Measurements from ENCODE around the gene CAPN8.
A peak's percentile ranks its signal among the peaks of the same experiment; 100 is the strongest.

The CAPN8 gene

GRCh38 chr1:223702735-223703667 lies 37.5 kb upstream of the CAPN8 start:
- TF ChIP-seq CEBPB (IDR thresholded peaks at IDR 0.05) (no peak), USF1 (IDR thresholded peaks at IDR 0.05) (no peak), NFIC (IDR thresholded peaks at IDR 0.05) (no peak), YY1 (IDR thresholded peaks at IDR 0.05; ENCODE audit: low read depth) (no peak), REST (IDR thresholded peaks at IDR 0.05; ENCODE audit: low read depth) (no peak), TCF12 (IDR thresholded peaks at IDR 0.05; ENCODE audit: low read depth) (no peak), RAD21 (IDR thresholded peaks at IDR 0.05; ENCODE audit: low read depth) (no peak)

- TF ChIP-seq NFIC (IDR thresholded peaks at IDR 0.05): peak; percentile 12; the same call in 1 of the 2 replicates
- no peak for TF ChIP-seq CREB1 (IDR thresholded peaks at IDR 0.05; ENCODE audit: low read depth)
- TF ChIP-seq FOXM1 (IDR thresholded peaks at IDR 0.05; ENCODE audit: borderline replicate concordance, low read depth): no peak
- peak; percentile 52 for TF ChIP-seq TCF12 (IDR thresholded peaks at IDR 0.05; ENCODE audit: low read depth)
- no peak for TF ChIP-seq REST (IDR thresholded peaks at IDR 0.05; ENCODE audit: low read depth)
- no peak for TF ChIP-seq RAD21 (IDR thresholded peaks at IDR 0.05; ENCODE audit: low read depth)
- TF ChIP-seq USF1 (IDR thresholded peaks at IDR 0.05): no peak
- peak; percentile 52; the same call in 1 of the 2 replicates for TF ChIP-seq ZBTB7A (IDR thresholded peaks at IDR 0.05; ENCODE audit: low read depth)
- 0 out of 2 replicates have a peak, but pooled peaks have one; percentile 27 for TF ChIP-seq MAX (IDR thresholded peaks at IDR 0.05)
- TF ChIP-seq TEAD4 (IDR thresholded peaks at IDR 0.05): peak; percentile 46
- TF ChIP-seq YY1 (IDR thresholded peaks at IDR 0.05; ENCODE audit: low read depth): no peak
- no peak for TF ChIP-seq CEBPB (IDR thresholded peaks at IDR 0.05)
- TF ChIP-seq TAF1 (IDR thresholded peaks at IDR 0.05; ENCODE audit: low read depth): no peak
- no peak for TF ChIP-seq EGR1 (IDR thresholded peaks at IDR 0.05)
- peak; percentile 69; the same call in 1 of the 2 replicates for TF ChIP-seq EP300 (IDR thresholded peaks at IDR 0.05; ENCODE audit: borderline replicate concordance)
Measured at GRCh38 chr1:223700942-223701637, 35.6 kb upstream of the CAPN8 start.

GRCh38 chr1:223700388-223700918 lies 35.0 kb upstream of the CAPN8 start:
- TF ChIP-seq EP300 (IDR thresholded peaks at IDR 0.05; ENCODE audit: borderline replicate concordance): no peak
- no peak for TF ChIP-seq TEAD4 (IDR thresholded peaks at IDR 0.05)
- TF ChIP-seq RAD21 (IDR thresholded peaks at IDR 0.05; ENCODE audit: low read depth): no peak
- TF ChIP-seq MAX (IDR thresholded peaks at IDR 0.05): no peak
- TF ChIP-seq REST (IDR thresholded peaks at IDR 0.05; ENCODE audit: low read depth): no peak
- no peak for TF ChIP-seq ZBTB7A (IDR thresholded peaks at IDR 0.05; ENCODE audit: low read depth)
- TF ChIP-seq TCF12 (IDR thresholded peaks at IDR 0.05; ENCODE audit: low read depth): no peak
- TF ChIP-seq NFIC (IDR thresholded peaks at IDR 0.05): no peak
- no peak for TF ChIP-seq TAF1 (IDR thresholded peaks at IDR 0.05; ENCODE audit: low read depth)
- no peak for TF ChIP-seq EGR1 (IDR thresholded peaks at IDR 0.05)
- no peak for TF ChIP-seq YY1 (IDR thresholded peaks at IDR 0.05; ENCODE audit: low read depth)
- no peak for TF ChIP-seq USF1 (IDR thresholded peaks at IDR 0.05)
- TF ChIP-seq FOXM1 (IDR thresholded peaks at IDR 0.05; ENCODE audit: borderline replicate concordance, low read depth): no peak
- no peak for TF ChIP-seq CEBPB (IDR thresholded peaks at IDR 0.05)
- TF ChIP-seq CREB1 (IDR thresholded peaks at IDR 0.05; ENCODE audit: low read depth): no peak

Measured in Ishikawa (cell line).